Testis (tissue), 3 donors: Measurements from ENCODE around the gene PLK5. TPM values are rescaled to one million over a fixed set of nuclear protein-coding genes. Genes with fewer than 3 reads are reported as not detected.

Experiments
- DNase-seq: peaks from one replicate; pipeline ENCODE4 v3.0.0-alpha.2; 2019
- H3K27ac ChIP-seq, 2 donors: fragments of 200-600 bp; sonication (generic); one replicate each; pipeline ENCODE4 v1.5.1; 2019
- H3K27me3 ChIP-seq: fragments of 200-600 bp; sonication (generic); one replicate; pipeline ENCODE4 v1.5.1; 2019
- H3K36me3 ChIP-seq: fragments of 200-600 bp; sonication (generic); one replicate; pipeline ENCODE4 v1.5.1; 2017; ENCODE audit warnings: low read depth; ENCODE audit errors: missing control alignments
- H3K4me1 ChIP-seq: fragments of 200-600 bp; sonication (generic); one replicate; pipeline ENCODE4 v1.5.1; 2019
- H3K4me3 ChIP-seq, 2 donors: fragments of 200-600 bp; sonication (generic); one replicate each; pipeline ENCODE4 v1.5.1; 2017 to 2019
- H3K9me3 ChIP-seq: fragments of 200-600 bp; sonication (generic); one replicate; pipeline ENCODE4 v1.5.1; 2017
- CTCF ChIP-seq, 3 experiments: fragments of 450-650 bp in 2 of 3; fragments of 200-600 bp in 1 of 3; sonication (generic) in 1 of 3; IDR thresholded peaks; one replicate each; pipeline ENCODE4 v1.5.1; 2016 to 2019; ENCODE audit warnings: antibody characterized with exemption in 3 of 3, mild to moderate bottlenecking in 2 of 3, moderate library complexity in 1 of 3
- POLR2A ChIP-seq: fragments of 450-650 bp; IDR thresholded peaks from one replicate; pipeline ENCODE4 v1.6.1; 2017; ENCODE audit warnings: antibody characterized with exemption, mild to moderate bottlenecking, moderate library complexity
- WGBS, 2 donors: methylation state at CpG; one replicate each; pipeline ENCODE4 v1.1.5; 2018; 5-methylcytosine and 5-hydroxymethylcytosine counted together
- intact Hi-C: fragments of 100-400 bp; cut with DNase I; formaldehyde crosslinking; loops from one replicate; pipeline ENCODE4 v1.15.1; 2023; ENCODE audit warnings: low total_unique reads
- polyA plus RNA-seq: library from polyadenylated mRNA; stranded (reverse); fragments of 350-450 nt; fragmentation: Illumina TruSeq; extraction: RNeasy Lipid Tissue Mini Kit (QIAGEN cat#74804); gene quantifications from one replicate; pipeline ENCODE4 v1.2.3, GENCODE V29; 2014; ENCODE audit warnings: low read depth, low replicate concordance; ENCODE audit not compliant: insufficient read depth
- total RNA-seq, 2 donors: library from RNA; depleted of rRNA; stranded (reverse); fragments of >200 nt; gene quantifications; one replicate each; pipeline ENCODE4 v1.2.3, GENCODE V29; 2016

PLK5 gene
- total and polyA plus RNA-seq, 3 donors from 2014 or later = 2.4 to 31.5 (median 13.4) TPM

- intact Hi-C loops = no loop called here
- no peak for DNase-seq
- Histone ChIP-seq H3K36me3 (no peaks in the 10 kb centered on the region), H3K27ac (no peak overlapping the region), H3K27me3 (no peaks in the 10 kb centered on the region), H3K4me3 (peak overlapping the region in 1 of 2 donors; percentile 12), H3K4me1 (no peaks in the 10 kb centered on the region), H3K9me3 (no peaks in the 10 kb centered on the region)
- no peak for TF ChIP-seq CTCF (IDR thresholded peaks at IDR 0.05)
- no peak for TF ChIP-seq POLR2A
- WGBS, 2 donors = 55 to 85% methylated on average over 41 to 66 of the region's 66 CpGs
Observed at GRCh38 chr19:1556390-1557070, 32.7 kb downstream of the PLK5 start.

GRCh38 chr19:1558552-1558951 is 34.7 kb downstream of the PLK5 start:
- Histone ChIP-seq H3K27ac (no peak overlapping the region), H3K4me1 (no peaks in the 10 kb centered on the region), H3K9me3 (no peaks in the 10 kb centered on the region), H3K36me3 (no peaks in the 10 kb centered on the region), H3K27me3 (no peaks in the 10 kb centered on the region), H3K4me3 (no peak overlapping the region)
- DNase-seq = no peak
- TF ChIP-seq CTCF (IDR thresholded peaks at IDR 0.05) = no peak
- TF ChIP-seq POLR2A = no peak
- intact Hi-C loops = no loop called here
- 79 to 83% methylated on average over 12 of the region's 12 CpGs for WGBS, 2 donors

GRCh38 chr19:1560286-1560882 is 36.5 kb downstream of the PLK5 start:
- WGBS, 2 donors = 51 to 57% methylated on average over 13 to 25 of the region's 25 CpGs
- H3K27ac ChIP-seq = no peak overlapping the region
- H3K9me3 ChIP-seq = no peaks in the 10 kb centered on the region
- H3K4me3 ChIP-seq = no peak overlapping the region
- H3K27me3 ChIP-seq = no peaks in the 10 kb centered on the region
- TF ChIP-seq CTCF (IDR thresholded peaks at IDR 0.05) (no peak), POLR2A (no peak)
- no peak for DNase-seq
- no peaks in the 10 kb centered on the region for H3K4me1 ChIP-seq
- no peaks in the 10 kb centered on the region for H3K36me3 ChIP-seq
- intact Hi-C loops = no loop called here

- Histone ChIP-seq H3K4me1 (no peaks in the 10 kb centered on the region), H3K9me3 (no peaks in the 10 kb centered on the region), H3K36me3 (no peaks in the 10 kb centered on the region), H3K27ac (no peak overlapping the region), H3K27me3 (no peaks in the 10 kb centered on the region), H3K4me3 (no peak overlapping the region)
- DNase-seq = no peak
- intact Hi-C loops = no loop called here
- TF ChIP-seq CTCF (IDR thresholded peaks at IDR 0.05) = no peak
- TF ChIP-seq POLR2A = no peak
- 83 to 95% methylated on average over 3 to 17 of the region's 17 CpGs for WGBS, 2 donors
Observed at GRCh38 chr19:1561236-1561842, 37.5 kb downstream of the PLK5 start.
